ENCODE results near the gene CLNK.

DNA sequence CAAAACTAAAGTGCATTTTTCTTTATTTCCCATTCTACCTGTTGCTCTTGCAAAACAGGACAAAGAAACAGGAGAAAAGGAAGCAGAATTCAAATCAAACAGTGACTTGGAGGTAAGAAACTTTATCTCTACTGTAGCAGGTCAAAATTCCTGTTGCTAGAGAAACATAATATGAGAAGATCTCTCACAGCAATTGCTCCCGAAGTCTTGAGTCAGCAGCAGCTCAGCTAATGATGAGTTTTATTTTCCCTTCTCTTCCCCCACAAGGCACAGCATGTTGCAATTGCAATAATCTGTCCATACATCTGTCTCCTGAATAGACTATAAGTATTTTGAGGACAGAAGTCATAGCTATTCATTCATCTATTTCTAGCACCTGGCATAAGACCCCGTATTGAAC is 112.7 kb downstream of the CLNK start:
- TF ChIP-seq, protein P1, sequence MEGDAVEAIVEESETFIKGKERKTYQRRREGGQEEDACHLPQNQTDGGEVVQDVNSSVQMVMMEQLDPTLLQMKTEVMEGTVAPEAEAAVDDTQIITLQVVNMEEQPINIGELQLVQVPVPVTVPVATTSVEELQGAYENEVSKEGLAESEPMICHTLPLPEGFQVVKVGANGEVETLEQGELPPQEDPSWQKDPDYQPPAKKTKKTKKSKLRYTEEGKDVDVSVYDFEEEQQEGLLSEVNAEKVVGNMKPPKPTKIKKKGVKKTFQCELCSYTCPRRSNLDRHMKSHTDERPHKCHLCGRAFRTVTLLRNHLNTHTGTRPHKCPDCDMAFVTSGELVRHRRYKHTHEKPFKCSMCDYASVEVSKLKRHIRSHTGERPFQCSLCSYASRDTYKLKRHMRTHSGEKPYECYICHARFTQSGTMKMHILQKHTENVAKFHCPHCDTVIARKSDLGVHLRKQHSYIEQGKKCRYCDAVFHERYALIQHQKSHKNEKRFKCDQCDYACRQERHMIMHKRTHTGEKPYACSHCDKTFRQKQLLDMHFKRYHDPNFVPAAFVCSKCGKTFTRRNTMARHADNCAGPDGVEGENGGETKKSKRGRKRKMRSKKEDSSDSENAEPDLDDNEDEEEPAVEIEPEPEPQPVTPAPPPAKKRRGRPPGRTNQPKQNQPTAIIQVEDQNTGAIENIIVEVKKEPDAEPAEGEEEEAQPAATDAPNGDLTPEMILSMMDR (IDR thresholded peaks at IDR 0.05) = no peak
- TF ChIP-seq POLR2A (IDR thresholded peaks at IDR 0.05) = no peak

Measured in lower leg skin (tissue), 3 donors.